Mammary epithelial cell (primary cell): ENCODE measurements around the gene PRKCG.

Experiments used
- CTCF ChIP-seq, 2 donors: IDR thresholded peaks in 1 of 2; conservative IDR thresholded peaks in 1 of 2; 2 replicates each; pipeline ENCODE4 v1.5.1; 2011 to 2012; ENCODE audit warnings: inconsistent platforms in 2 of 2, low read length in 2 of 2, mild to moderate bottlenecking in 2 of 2, control low read depth in 1 of 2, low read depth in 1 of 2; ENCODE audit not compliant: insufficient read depth in 1 of 2; ENCODE audit errors: extremely low read depth in 1 of 2
- EZH2 ChIP-seq: IDR thresholded peaks from 2 replicates; pipeline ENCODE4 v1.6.1; 2012; ENCODE audit warnings: low read length, inconsistent platforms, borderline replicate concordance

DNA sequence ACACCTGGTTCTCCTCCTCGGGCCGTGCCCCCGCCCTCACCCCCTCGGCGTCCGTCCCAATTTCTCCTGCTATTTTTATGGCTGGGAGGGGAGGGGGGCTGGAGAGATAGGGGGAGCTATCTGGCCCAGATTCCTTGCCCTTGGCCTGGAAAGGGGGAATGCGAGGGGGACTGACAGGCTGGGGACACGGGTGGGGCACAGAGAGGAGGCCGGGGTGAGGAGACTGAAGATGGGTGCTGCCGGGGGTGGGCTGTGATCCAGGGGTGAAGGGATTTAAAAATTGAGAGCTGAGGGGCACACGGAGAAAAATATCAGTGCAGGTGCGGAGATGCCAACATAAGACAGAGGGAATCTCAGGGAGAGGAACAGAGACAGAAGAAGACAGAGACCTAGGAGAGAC, 2.3 kb downstream of the PRKCG start:
- TF ChIP-seq EZH2 (no peak), CTCF (conservative IDR thresholded peaks at IDR 0.05 in 1 of 2, IDR thresholded peaks at IDR 0.05 in 1 of 2; ENCODE audit: extremely low read depth in 1 of 2, insufficient read depth in 1 of 2, low read depth in 1 of 2, low read length in 2 of 2) (no peak)
